Jurkat, Clone E6-1 (cell line): ENCODE results near the gene CITED2.
"Not testable (repeated sequence)": the region's sequence is repeated elsewhere in the genome, so short reads cannot be mapped to it uniquely, and the experiment has no call there.

Source experiments
- DNase-seq: peaks from one replicate; pipeline ENCODE4 v3.0.0-alpha.2; 2011; ENCODE audit warnings: low read depth, low spot score
- H3K4me3 ChIP-seq: 2 replicates; pipeline ENCODE4 v1.5.1; 2011; ENCODE audit warnings: mild to moderate bottlenecking, low read length, control low read depth, moderate library complexity

CITED2 gene

GRCh38 chr6:139369568-139370282, 4.7 kb downstream of the CITED2 start:
- H3K4me3 ChIP-seq, result no peak overlapping the region

GRCh38 chr6:139369068-139369467, 5.4 kb downstream of the CITED2 start:
- no peak overlapping the region for H3K4me3 ChIP-seq
- DNase-seq, result no peak

More at GRCh38 chr6:139369568-139370282, 4.7 kb downstream of the CITED2 start:
- no peak for DNase-seq

GRCh38 chr6:139368661-139369060, 5.8 kb downstream of the CITED2 start:
- H3K4me3 ChIP-seq, result no peak overlapping the region
- no peak for DNase-seq

- H3K4me3 ChIP-seq, result no peak overlapping the region
- DNase-seq, result no peak
These were observed 6.6 kb downstream of the CITED2 start for GRCh38 chr6:139367810-139368351.

GRCh38 chr6:139364982-139365379, 9.5 kb downstream of the CITED2 start:
- DNase-seq, result no peak
- H3K4me3 ChIP-seq, result no peak overlapping the region

- peak; percentile 66 for DNase-seq
- H3K4me3 ChIP-seq, result no peak overlapping the region
These were observed 10.0 kb downstream of the CITED2 start for GRCh38 chr6:139364302-139364981.

GRCh38 chr6:139363797-139364196, 10.7 kb downstream of the CITED2 start:
- H3K4me3 ChIP-seq, DNase-seq: not testable (repeated sequence)

GRCh38 chr6:139363123-139363522, 11.3 kb downstream of the CITED2 start:
- H3K4me3 ChIP-seq, DNase-seq: not testable (repeated sequence)

GRCh38 chr6:139361211-139361610, 13.2 kb downstream of the CITED2 start:
- no peak overlapping the region for H3K4me3 ChIP-seq
- DNase-seq, result no peak

- DNase-seq, result no peak
- no peak overlapping the region for H3K4me3 ChIP-seq
These were observed 17.5 kb downstream of the CITED2 start for GRCh38 chr6:139356924-139357323.

- DNase-seq, result no peak
- H3K4me3 ChIP-seq, result no peak overlapping the region
These were observed 18.5 kb downstream of the CITED2 start for GRCh38 chr6:139355777-139356445.

- no peak overlapping the region for H3K4me3 ChIP-seq
- DNase-seq, result no peak
These were observed 19.3 kb downstream of the CITED2 start for GRCh38 chr6:139355172-139355571.

GRCh38 chr6:139354189-139354588, 20.3 kb downstream of the CITED2 start:
- DNase-seq, result no peak
- no peak overlapping the region for H3K4me3 ChIP-seq

- no peak for DNase-seq
- H3K4me3 ChIP-seq, result no peak overlapping the region
These were observed 24.9 kb downstream of the CITED2 start for GRCh38 chr6:139349464-139350020.

GRCh38 chr6:139346392-139346791, 28.1 kb downstream of the CITED2 start:
- no peak for DNase-seq
- H3K4me3 ChIP-seq, result no peak overlapping the region

- no peak overlapping the region for H3K4me3 ChIP-seq
- DNase-seq, result no peak
These were observed 30.1 kb downstream of the CITED2 start for GRCh38 chr6:139344186-139344963.

- peak; percentile 51 for DNase-seq
- H3K4me3 ChIP-seq, result no peak overlapping the region
These were observed 31.2 kb downstream of the CITED2 start for GRCh38 chr6:139343052-139343750.

- DNase-seq, result no peak
- H3K4me3 ChIP-seq, result no peak overlapping the region
These were observed 33.4 kb downstream of the CITED2 start for GRCh38 chr6:139341060-139341459.
